NT2/D1 (cell line): ENCODE results near the gene PGAP3.

ENCODE experiments used
- DNase-seq: peaks from one replicate; pipeline ENCODE4 v3.0.0-alpha.2; 2011; ENCODE audit warnings: low read depth, low spot score
- H3K27me3 ChIP-seq: 2 replicates; pipeline ENCODE4 v1.6.0; 2011; ENCODE audit warnings: mild to moderate bottlenecking; ENCODE audit not compliant: insufficient read length, insufficient read depth
- H3K36me3 ChIP-seq: 2 replicates; pipeline ENCODE4 v1.6.1; 2011; ENCODE audit warnings: mild to moderate bottlenecking, low read length, mixed read lengths; ENCODE audit not compliant: insufficient read depth, insufficient read length
- H3K4me1 ChIP-seq: 2 replicates; pipeline ENCODE4 v1.5.1; 2011; ENCODE audit not compliant: insufficient read depth, insufficient read length
- H3K4me3 ChIP-seq: 2 replicates; pipeline ENCODE4 v1.5.1; 2011; ENCODE audit warnings: low read depth; ENCODE audit not compliant: insufficient read length
- H3K9ac ChIP-seq: 2 replicates; pipeline ENCODE4 v1.6.0; 2011; ENCODE audit warnings: low read depth; ENCODE audit not compliant: insufficient read length
- H3K9me3 ChIP-seq: 2 replicates; pipeline ENCODE4 v1.5.1; 2011; ENCODE audit warnings: mild to moderate bottlenecking, low read length; ENCODE audit not compliant: insufficient read depth
- SUZ12 ChIP-seq: IDR thresholded peaks from 2 replicates; pipeline ENCODE4 v1.6.1; 2011; ENCODE audit not compliant: insufficient read length, insufficient read depth; ENCODE audit errors: extremely low read depth
- YY1 ChIP-seq: IDR thresholded peaks from 2 replicates; pipeline ENCODE4 v1.6.1; 2011; ENCODE audit not compliant: insufficient read length, insufficient read depth
- ZNF274 ChIP-seq: IDR thresholded peaks from 2 replicates; pipeline ENCODE4 v1.6.1; 2011; ENCODE audit warnings: mild to moderate bottlenecking, low read depth, low read length

Gene PGAP3

DNA sequence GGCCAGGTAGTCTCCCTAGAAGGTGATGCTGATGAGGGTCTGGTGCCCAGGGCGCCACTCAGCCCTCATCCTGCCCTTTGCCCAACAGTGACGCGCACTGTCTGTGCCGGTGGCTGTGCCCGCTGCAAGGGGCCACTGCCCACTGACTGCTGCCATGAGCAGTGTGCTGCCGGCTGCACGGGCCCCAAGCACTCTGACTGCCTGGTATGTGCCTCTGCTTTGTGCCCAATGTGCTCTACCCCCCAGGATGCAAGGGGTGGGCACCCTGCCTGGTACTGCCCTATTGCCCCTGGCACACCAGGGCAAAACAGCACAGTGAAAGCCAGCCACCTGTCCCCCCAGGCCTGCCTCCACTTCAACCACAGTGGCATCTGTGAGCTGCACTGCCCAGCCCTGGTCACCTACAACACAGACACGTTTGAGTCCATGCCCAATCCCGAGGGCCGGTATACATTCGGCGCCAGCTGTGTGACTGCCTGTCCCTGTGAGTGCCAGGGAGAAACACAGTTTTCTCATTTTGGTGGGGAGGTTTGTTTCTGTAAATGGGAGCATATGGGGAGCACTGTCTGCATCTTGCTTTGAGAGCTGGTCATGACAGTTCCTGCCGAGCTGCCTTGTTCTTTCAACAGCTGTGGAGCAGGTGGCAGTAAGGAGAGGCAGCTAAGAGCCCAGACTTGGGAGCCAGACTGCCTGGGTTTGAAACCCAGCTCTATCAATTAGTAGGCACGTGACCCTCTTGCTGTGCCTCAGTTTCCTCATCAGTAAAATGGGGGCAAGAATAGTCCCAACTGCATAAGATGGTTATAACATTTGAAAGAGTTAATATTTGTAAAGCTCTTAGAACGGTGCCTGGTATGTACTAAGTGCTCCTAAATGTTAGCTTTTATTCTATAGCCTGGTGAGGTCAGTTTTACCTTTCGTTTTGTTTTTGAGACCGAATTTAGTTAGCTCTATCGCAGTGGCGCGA is 22.4 kb upstream of the PGAP3 start:
- H3K27me3 ChIP-seq = no peaks in the 10 kb centered on the region

DNA sequence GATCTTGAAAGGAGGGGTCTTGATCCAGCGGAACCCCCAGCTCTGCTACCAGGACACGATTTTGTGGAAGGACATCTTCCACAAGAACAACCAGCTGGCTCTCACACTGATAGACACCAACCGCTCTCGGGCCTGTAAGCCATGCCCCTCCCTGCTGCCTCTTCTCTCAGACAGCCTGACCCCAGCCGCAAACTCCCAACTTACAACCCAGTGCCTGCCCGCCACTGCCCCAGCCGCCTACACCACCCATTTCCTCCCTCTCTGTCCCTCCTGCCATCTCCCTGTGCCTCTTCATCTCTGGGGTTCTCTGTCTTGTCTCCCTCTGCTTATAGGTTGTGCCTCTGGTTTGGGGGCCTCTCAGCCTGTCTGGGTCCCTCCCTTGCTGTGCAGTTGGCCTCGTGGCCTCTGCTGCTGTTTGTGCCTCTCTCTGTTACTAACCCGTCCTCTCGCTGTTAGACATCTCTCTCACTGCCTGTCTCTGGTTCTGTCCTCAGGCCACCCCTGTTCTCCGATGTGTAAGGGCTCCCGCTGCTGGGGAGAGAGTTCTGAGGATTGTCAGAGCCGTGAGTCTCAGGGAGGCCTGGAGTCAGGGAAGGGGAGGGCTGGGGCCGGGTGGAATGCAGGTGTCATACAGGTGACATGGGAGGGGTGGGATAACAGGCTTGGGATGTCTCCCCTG is 21.6 kb upstream of the PGAP3 start:
- no peak for DNase-seq
- Histone ChIP-seq H3K9me3 (no peaks in the 10 kb centered on the region), H3K36me3 (peaks cover 73% of the 10 kb centered on the region), H3K9ac (no peak overlapping the region), H3K27me3 (no peaks in the 10 kb centered on the region), H3K4me3 (no peak overlapping the region), H3K4me1 (peaks cover 18% of the 10 kb centered on the region)
- TF ChIP-seq YY1 (no peak), SUZ12 (no peak), ZNF274 (no peak)

More for the DNA sequence above, 22.4 kb upstream of the PGAP3 start:
- DNase-seq = no peak
- Histone ChIP-seq H3K9ac (no peak overlapping the region), H3K9me3 (no peaks in the 10 kb centered on the region), H3K36me3 (peaks cover 78% of the 10 kb centered on the region), H3K4me3 (no peak overlapping the region), H3K4me1 (peaks cover 10% of the 10 kb centered on the region)
- TF ChIP-seq YY1 = no peak
- TF ChIP-seq SUZ12 = no peak
- TF ChIP-seq ZNF274 = no peak

DNA sequence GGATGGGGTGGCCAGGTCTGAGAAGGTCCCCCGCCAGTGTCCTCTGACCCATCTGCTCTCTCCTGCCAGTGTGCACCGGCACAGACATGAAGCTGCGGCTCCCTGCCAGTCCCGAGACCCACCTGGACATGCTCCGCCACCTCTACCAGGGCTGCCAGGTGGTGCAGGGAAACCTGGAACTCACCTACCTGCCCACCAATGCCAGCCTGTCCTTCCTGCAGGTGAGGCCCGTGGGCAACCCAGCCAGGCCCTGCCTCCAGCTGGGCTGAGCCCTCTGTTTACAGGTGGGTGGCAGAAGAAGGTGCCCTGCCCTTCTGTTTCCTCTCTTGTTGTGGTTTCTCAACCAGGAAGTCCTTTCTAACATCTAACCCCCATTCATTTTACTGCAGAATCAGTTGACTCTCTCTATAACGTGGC is 19.1 kb upstream of the PGAP3 start:
- Histone ChIP-seq H3K9me3 (no peaks in the 10 kb centered on the region), H3K36me3 (peaks cover 69% of the 10 kb centered on the region), H3K4me3 (no peak overlapping the region), H3K27me3 (no peaks in the 10 kb centered on the region), H3K9ac (no peak overlapping the region), H3K4me1 (peaks cover 24% of the 10 kb centered on the region)
- DNase-seq = no peak
- TF ChIP-seq YY1 (no peak), SUZ12 (no peak), ZNF274 (no peak)

GRCh38 chr17:39706383-39706782 is 18.5 kb upstream of the PGAP3 start:
- no peaks in the 10 kb centered on the region for H3K27me3 ChIP-seq
- TF ChIP-seq SUZ12 = no peak
- no peak for DNase-seq
- no peak overlapping the region for H3K4me3 ChIP-seq
- peaks cover 66% of the 10 kb centered on the region for H3K36me3 ChIP-seq
- peaks cover 28% of the 10 kb centered on the region for H3K4me1 ChIP-seq
- no peak overlapping the region for H3K9ac ChIP-seq
- H3K9me3 ChIP-seq = no peaks in the 10 kb centered on the region

- Histone ChIP-seq H3K9ac (peak overlapping the region; percentile 63), H3K4me1 (peaks cover 32% of the 10 kb centered on the region), H3K27me3 (no peaks in the 10 kb centered on the region), H3K4me3 (no peak overlapping the region), H3K36me3 (peaks cover 63% of the 10 kb centered on the region), H3K9me3 (no peaks in the 10 kb centered on the region)
- no peak for DNase-seq
- no peak for TF ChIP-seq SUZ12
- TF ChIP-seq ZNF274 = no peak
- no peak for TF ChIP-seq YY1
Observed at GRCh38 chr17:39705786-39706348, 18.0 kb upstream of the PGAP3 start.

GRCh38 chr17:39704821-39705551 is 17.1 kb upstream of the PGAP3 start:
- DNase-seq = no peak
- H3K4me1 ChIP-seq = peaks cover 32% of the 10 kb centered on the region
- H3K9ac ChIP-seq = peak overlapping the region; percentile 63

DNA sequence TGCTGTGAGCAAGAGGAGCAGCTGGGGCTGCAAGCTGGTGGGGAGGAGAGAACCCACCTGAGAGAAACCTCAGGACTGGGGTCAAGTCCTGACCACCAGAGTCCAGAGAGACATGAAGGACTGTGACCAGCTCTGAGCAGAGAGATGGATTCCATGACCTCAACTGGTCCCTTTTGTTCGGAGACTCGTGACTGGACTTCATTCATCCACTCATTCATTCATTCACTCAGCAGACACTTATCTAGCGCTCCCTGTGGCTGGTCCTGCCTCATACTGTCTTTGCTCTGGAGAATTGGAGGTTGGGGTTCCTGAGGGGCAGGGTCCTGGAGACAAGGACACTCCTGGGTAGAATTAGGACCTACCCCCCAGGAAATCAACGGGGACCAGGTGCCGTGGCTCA is 16.1 kb upstream of the PGAP3 start:
- Histone ChIP-seq H3K9ac (no peak overlapping the region), H3K4me3 (no peak overlapping the region), H3K4me1 (peaks cover 32% of the 10 kb centered on the region), H3K27me3 (no peaks in the 10 kb centered on the region), H3K36me3 (peaks cover 44% of the 10 kb centered on the region), H3K9me3 (no peaks in the 10 kb centered on the region)
- TF ChIP-seq YY1 (no peak), SUZ12 (no peak), ZNF274 (no peak)
- no peak for DNase-seq

More at GRCh38 chr17:39704821-39705551, 17.1 kb upstream of the PGAP3 start:
- Histone ChIP-seq H3K36me3 (peaks cover 55% of the 10 kb centered on the region), H3K9me3 (no peaks in the 10 kb centered on the region), H3K27me3 (no peaks in the 10 kb centered on the region), H3K4me3 (no peak overlapping the region)
- TF ChIP-seq SUZ12 = no peak
- no peak for TF ChIP-seq ZNF274
- TF ChIP-seq YY1 = no peak
